Stimulated activated CD4-positive, alpha-beta T cell treated with anti-CD3 and anti-CD28 coated beads, Interleukin-15, amount 100 ng/mL, for 1 hour (primary cell): ENCODE data around the gene PRICKLE4.

ENCODE experiments used
- DNase-seq, 2 donors: peaks; one replicate each; pipeline ENCODE4 v3.0.0-alpha.2; 2020; ENCODE audit warnings: low read depth in 1 of 2, low spot score in 1 of 2

Gene PRICKLE4

DNA sequence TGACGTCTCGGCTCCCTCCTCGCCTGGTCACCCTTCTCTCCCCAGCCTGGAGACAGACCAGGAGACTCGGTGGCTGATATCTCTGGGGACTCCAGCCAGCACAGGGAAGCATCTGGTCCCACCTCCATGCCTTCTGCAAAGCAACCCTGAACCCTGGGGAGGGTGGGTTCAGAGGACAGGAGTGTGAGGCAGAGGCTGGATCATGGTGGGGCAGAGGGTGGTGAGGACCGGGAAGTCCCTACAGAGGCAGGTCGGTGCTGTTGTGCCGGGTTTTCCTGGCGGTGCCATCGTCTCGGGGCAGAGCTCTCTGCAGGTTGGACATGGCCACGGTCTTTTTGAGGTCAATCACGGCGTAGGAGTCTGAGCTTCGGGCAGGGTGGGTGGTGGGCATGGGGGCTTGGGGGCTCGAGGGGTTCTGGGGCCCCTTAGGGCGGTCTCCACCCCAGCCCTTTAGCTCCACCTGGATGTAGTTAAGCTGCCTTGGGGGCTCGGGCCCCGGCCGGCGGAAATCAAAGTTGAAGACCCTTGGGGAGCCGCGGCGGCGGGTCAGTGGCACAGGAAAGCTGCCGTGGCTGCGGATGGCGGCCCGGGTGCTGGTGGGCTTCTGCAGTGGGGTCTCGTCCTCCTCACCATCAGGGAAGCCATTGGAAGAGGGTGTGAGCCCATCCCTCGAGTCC is 10.1 kb upstream of the PRICKLE4 start:
- no peak for DNase-seq

DNA sequence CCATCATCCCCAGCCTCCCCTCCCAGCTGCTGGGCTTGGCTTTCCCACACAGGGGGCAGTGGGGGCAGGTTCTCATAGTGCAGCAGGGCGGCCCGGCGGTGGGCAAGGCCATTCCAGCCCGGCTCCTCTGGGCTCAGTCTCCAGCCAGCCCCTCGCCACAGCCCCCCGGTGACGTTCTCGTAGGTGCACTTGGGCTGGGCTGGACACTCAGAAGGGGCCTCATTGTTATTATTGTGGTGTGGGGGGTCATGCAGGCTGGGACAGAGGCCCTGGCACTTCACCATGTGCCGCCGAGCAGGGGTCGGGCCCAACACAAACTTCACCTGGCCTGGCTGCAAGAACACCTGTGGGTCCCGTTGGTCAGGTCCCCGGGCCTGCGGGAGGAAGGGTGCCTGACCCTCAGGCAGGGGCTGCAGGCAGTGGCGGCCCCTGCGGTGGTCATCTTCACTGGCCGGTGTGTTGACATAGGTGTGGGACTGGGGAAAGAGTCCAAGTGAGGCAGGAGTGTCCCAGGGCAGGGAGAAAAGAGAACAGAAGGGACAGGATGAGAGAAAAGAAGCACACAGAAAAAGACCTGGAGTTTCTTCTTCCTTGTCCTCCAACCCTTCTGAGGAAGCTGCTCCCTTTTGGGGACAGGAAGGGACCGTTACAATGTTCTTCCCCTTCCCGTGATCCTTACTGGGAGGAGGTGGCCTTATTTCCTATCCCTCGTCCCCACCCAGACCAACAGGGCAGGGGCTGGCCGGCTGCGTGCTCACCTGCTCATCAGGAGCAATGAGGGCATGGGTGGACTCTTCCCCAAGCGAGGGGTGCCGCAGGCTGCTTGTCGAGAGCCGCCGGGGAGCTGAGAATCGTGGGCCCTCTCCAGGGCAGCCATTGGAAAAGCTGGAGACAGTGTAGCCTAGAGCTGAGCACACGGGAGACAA is 9.3 kb upstream of the PRICKLE4 start:
- DNase-seq: no peak

DNA sequence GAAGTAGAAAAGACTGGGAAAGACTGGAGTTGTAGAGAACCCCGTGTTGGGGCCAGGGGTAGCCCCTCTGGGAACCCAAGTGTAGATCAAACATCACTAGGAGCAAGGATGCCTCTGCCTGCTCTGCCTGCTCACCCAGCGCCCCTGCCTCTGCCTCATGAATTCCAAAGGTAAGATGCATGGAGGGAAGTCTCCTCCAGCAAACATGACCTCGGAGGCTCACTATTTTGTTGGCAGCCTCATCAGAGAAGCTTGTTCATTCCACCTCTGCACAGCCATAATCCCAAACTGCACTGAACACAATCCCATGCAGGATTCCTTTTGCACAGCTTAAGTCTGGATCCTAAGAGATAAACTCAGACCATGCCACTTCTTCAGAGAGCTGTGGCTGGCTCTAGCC is 5.7 kb upstream of the PRICKLE4 start:
- no peak for DNase-seq

DNA sequence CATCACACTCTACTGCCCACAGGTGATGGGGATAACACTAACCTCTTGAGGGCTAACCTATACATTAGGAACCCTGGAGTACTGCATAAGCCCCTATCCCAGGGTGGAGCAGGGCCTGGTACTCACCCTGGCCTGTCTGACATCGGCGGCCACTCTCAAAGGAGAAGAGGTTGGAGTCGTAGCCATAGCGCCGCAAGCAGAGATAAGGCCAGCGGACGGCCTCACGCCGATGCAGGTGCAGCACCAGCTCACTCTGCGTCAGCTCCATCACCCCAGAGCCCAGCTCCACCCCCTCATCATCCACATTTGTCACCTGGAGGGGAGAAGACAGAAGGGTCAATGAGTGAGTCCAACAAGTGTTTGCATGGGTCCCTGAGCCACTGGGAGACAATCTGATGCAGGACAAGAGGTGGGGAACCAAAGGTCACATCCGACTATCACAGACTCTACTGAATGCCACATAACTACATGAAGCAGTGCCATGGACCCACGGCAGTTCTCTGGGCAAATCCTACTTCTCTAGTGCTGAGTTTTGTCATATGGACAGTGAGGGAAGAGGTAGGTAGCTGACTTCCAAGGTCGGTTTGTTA is 5.2 kb upstream of the PRICKLE4 start:
- no peak for DNase-seq

DNA sequence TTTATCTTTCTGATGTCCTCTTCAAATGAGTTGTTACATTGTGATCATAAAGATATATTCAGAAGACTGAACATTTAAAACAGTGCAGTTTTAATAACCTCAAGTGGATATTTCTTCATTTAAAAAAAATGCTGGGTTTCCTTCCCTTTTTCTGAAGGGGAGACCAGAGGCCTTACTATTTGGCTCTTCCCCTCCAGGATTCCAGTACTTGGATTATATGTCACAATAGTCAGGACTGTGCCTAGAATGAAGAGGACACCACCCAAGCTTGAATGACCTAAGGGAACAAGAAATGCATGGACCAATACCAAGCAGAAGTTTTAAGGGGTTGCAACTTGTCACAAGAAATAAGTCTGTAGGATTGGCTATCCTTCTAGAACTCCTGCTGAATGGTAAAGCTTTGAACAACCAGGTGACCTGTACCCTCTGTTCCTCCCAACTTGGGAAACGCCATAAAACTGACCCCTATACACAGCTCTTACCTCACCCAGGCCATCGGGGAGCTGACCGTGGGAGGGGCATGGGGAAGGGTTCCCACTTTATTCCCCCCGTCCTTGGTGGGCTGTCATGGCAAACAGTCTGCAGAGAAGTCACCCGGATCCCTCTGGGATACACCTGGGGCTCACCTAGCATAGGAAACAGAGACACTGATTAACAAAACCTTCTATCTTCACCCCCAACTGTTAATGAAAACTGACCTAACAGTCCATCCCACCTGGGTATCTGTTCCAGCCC is 2.9 kb upstream of the PRICKLE4 start:
- no peak for DNase-seq

DNA sequence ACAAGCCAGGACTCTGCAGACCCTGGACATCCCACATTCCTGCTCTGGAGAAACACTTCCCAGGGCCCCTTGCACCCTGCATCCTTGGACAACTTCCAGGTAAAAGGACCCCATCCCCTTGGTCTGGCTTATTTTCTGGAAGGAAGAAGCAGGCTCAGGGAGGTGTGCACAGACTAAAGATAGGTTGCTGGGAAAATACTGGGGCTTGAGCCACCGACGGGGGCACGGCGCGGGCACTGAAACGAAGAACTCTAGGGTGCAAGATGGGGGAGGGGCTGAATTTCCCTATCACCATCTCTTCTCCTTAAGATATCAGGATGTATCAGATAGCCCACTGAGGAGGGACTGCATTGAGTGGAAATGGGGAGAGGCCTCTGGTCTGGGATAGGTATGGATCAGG is 1.7 kb upstream of the PRICKLE4 start:
- DNase-seq: no peak

DNA sequence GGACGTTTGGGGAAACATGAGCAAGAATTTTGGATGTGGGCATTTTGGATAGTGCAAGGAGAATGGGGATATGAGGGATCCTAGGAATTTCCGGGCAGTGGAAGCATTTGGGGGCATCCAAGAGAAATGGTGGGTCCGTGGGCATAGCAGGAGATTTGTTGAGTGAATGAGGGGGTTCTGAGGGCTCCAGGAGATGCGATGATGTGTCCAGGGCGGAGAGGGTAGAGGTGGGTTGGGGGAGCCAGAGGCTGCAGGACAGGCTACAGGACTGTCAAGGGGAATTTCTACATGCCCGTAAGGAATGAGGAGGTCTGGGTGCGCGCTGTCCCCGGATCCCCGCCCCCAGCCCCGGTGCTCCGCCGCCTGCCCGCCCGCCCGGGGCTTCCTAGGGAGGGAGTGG is 1.2 kb upstream of the PRICKLE4 start:
- no peak for DNase-seq

DNA sequence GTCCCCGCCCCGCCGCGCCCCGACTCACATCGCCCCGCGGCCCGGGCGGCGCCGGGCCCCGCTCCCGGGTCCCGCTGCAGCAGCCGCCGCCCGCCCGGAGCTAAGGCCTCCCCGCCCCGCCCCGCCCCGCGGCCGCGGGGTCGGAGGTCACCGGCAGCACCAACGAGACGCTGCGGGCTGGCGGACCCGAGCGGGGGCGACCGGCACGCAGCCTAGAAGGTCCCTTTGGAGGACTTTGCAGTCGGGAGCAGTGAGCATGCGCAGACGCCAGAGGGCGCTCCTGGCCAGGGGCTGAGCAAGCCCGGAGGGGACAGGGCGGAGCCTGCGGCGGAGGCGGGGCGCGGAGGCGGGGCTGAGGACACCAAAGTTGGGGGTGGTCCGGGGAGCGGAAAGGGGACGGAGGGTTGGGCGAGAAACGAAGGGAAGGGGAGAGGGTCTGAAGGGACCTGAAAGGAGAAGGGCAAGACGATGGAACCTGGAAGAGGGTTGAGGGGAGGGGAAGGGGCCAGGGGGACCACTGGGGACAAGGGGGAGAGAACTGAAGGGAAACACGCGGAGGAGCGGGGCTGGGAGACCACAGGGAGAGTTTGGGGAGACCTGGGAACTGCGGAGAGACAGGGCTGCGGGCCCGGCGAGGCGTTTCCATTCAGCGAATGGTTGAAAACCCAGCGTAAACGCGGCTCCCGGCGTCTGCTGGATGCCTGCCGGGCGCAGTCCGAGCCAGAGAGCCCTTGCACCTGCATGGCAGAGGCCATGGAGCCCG is 613 bp upstream of the PRICKLE4 start, which contains the start of gene FRS3:
TSS of gene FRS3 (minus strand) at position 113 of the 763 bp plus-strand sequence. CDS start 2,913 bp downstream, outside the sequence.
- peak; percentile 99 to 100 for DNase-seq

DNA sequence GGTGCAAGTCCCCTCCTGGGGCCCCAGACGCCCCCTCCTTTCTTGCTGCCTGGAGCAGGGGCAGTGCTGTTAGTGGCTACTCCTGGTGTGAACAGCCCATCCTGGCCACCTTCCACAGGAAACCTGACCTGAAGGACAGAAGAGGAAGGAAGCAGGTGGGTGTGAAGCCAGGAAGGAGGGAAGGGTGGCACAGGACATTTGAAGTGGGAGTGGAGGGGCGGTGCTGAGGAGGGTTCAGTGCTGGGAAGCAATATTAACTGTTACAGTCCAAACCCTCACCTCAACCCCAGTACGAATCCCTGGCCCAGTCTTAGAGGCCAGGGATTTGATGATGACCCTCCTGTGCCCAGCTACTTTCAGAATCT is 766 bp downstream of the PRICKLE4 start:
- no peak for DNase-seq

DNA sequence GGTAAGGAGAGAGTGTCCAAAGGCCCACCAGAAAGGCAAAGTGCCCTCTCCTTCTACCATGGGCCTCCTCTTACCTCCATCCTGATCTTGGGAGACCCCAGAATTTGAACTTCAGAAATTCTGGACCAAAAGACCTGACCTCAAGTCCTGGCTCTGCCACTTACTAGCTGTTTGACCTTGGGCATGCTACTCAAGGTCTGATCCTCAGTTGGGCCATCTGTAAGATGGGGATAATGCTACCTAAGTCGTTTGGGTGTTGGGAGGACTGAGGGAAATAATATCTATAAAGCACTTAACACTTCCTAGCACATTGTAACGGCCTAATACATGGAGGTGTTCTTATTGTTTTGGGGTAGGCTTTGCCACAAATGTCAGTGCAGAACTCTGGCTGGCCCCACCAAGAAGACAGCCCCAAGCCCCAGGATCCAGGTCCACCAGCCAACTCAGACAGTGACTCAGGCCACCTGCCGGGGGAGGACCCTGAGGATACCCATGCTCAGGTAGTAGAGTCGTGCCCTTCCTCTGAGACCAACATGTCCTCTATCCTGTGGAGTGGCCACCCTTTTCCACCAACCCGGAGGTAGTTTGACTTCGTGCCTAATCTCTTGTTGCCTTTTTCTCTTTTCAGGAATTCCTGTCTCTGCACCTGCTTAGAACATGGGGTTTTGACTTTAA is 2.7 kb downstream of the PRICKLE4 start:
- DNase-seq: no peak

DNA sequence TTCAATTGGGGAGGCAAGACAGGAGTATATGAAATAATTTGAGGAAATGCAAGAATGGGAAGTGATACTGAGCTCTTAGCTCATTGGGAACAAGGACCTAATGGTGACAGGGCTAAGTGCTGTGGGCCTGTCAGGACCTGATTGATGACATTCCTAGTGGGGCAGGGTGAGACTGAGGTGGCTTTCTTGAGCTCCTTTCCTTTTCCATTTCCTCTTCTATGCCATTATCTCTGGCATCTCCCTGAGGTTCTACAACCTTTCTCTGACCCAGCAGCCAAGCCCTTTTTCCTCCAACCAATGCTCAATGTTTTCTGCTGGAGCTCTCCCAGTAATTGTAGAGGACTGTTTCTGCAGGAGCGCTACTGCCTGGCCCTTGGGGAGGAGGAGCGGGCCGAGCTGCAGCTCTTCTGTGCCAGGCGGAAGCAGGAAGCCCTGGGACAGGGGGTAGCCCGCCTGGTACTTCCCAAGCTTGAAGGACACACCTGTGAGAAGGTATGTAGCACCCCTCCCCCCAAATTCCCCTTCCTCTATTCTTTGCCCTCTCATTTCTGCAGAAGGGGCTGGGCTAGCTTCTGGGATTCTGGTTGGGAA is 4.1 kb downstream of the PRICKLE4 start:
- no peak for DNase-seq

DNA sequence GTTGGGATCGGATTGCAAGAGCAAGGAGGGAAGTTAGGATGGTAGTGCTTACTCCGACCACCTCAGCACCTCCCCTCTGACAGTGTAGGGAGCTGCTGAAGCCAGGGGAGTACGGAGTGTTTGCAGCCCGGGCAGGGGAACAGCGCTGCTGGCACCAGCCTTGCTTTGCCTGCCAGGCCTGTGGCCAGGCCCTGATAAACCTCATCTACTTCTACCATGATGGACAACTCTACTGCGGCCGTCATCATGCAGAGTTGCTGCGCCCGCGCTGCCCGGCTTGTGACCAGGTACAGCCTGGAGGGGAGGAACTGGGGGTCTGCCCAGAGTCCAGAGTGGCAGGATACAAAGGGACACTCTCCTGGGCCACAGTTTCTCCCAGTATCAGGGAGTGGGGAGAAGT is 4.7 kb downstream of the PRICKLE4 start:
- DNase-seq: no peak

DNA sequence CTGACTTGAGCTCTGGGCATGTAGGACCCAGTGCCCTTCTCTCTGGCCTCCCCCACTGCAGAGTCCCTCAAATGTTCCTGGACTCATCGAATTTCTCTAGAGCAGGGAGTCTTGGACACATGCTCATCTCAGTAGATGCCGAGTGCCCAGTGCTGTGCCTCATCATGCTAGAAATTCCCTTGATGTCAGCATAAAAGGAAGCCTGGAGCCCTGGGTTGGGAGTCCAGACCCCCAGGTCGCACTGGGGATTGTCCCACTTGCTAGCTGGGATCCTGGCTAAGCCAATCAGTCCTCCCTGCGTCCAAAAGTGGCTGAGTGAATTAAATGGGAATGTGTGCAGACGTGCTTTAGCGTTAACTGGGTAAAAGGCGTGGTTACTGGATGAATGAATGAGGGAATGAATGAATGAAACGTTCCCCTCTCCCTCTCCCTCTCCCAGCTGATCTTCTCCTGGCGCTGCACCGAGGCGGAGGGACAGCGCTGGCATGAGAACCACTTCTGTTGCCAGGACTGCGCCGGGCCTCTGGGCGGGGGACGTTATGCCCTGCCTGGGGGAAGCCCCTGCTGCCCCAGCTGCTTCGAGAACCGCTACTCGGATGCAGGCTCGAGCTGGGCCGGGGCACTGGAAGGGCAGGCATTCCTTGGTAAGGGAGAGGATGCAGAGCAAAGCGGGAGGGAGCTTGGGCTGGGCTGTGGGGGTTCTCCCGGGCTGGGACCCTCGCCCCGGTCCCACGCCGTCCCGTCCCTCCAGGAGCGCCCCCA is 5.3 kb downstream of the PRICKLE4 start:
- no peak for DNase-seq

DNA sequence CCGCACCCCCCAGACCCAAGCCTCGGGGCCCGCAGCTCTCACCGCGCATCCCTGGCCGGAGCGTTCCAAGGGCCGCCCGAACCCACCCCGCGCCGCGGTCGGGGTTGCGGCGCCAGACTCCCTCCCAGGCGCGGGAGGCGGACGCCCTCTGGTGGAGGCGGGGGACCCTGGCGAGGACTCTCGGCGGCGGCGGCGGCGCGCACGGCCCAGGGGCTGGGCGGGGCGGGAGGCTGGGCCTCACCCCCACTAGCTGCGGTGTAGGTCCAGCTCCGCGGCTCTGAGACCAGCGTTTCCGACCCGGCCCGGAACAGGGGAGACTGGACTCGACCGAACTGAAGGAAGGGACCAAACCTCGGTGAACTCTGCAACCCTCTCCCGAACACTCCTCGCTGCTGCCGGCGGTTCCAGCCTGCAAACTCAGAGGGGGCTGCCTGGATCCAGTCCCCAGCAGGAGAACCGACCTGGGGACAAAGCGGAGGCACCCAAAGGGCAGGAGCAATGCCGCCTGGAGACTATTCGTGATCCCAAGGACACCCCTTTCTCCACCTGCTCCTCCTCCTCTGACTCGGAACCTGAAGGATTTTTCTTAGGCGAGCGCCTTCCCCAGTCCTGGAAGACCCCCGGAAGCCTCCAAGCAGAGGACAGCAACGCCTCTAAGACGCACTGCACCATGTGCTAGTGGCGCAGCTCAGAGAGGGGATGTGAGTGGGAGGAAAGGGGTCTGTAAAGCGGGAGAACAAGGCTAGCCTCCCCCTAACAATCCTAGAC is 6.1 kb downstream of the PRICKLE4 start:
- DNase-seq: peak; percentile 81 to 88

DNA sequence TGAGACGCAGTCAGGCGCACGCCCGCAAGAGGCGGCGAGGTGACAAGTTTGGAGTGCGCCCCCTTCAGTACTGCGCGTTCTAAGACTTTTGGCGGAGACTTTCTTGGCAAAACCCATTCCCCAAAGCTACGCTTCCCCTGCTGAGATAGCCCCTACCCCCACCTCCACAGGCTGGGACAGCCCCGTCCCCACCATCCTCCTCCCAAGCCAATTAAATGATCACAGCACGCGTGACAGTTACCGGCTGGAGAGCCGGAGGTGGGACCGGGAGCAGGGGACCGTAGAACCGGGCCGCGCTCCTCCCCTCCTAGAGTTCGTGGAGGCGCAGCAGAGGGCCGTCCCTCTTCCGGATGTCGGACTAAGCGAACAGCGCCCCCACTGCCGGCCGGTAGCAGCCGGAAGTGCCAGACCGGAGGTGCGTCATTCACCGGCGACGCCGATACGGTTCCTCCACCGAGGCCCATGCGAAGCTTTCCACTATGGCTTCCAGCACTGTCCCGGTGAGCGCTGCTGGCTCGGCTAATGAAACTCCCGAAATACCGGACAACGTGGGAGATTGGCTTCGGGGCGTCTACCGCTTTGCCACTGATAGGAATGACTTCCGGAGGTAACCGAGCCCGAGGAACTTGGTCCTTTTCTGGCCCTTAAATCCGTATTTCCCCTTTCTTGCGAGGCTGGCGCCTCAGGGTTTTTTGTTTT is 6.8 kb downstream of the PRICKLE4 start, which contains the start of gene TOMM6:
TSS of gene TOMM6 (plus strand) at position 476 of the 699 bp plus-strand sequence. CDS start at position 480, 4 bp downstream.
- DNase-seq: peak; percentile 90 to 92

DNA sequence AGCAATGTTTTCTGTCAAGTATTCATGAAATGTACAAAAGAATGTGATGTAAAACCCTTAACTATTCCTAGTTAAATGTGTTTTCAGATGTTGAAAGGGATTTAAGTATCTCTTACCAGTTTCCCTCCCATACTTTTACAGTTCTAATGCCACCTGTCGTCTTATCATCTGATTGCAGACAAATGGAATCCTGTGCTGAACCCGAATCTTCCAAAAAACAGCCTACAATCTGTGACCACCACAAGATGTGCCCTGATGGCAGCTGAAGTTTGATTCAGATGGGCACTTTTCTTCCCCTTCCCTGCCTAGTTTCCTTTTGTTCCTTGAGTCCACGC is 8.8 kb downstream of the PRICKLE4 start:
- DNase-seq: no peak

DNA sequence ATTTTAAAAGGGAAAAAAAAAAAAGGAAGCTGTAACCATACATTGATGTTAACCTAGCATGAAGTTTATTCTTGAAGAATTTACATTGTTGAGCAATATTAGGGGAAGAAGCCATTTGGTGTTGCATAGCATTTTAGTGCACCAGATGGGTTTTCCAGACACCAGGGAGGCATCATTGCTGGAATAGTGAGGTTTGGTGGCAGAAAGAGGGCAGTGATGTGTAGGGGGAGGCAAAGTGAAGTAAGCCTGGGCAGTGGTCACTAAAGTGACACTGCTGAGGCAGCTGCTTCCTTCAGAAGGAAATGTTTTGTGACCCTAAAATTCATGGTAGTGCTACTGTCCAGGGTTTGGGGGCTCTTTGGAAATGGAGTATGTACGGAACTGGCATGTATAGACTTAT is 9.5 kb downstream of the PRICKLE4 start:
- no peak for DNase-seq

DNA sequence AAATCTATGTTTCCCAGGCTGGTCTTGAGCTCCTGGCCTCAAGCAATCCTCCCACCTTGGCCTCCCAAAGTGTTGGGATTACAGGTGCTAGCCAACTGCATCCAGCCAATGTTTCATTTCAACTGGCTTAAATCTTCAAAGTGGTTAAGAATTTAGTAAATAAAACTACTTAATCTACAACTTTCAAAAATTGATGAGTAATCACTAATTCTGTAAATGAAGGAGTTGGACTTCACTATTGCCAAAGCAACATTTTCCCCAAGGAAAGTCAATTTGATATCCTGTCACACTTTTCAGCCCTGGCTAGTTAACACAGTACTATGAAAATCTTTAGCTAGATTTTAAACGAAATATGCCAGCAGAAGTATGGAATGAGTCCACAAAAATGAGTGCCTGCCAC is 10.7 kb downstream of the PRICKLE4 start:
- no peak for DNase-seq
